Activated CD4-positive, alpha-beta T cell treated with anti-CD3 and anti-CD28 coated beads, Interleukin-2, amount 50 U/mL, for 1 hour (primary cell): ENCODE data around the gene PPP1R2C.

Experiments
- DNase-seq: peaks from one replicate; pipeline ENCODE4 v3.0.0-alpha.2; 2020

The PPP1R2C gene

GRCh38 chrX:42778096-42778495 is at the start of gene PPP1R2C:
PPP1R2C (minus strand) TSS chrX:42778163; CDS start chrX:42778079, 84 bp downstream.
- no peak for DNase-seq

- no peak for DNase-seq
These were observed 47.2 kb upstream of the PPP1R2C start for GRCh38 chrX:42825201-42825600.

GRCh38 chrX:42824541-42824940 is 46.6 kb upstream of the PPP1R2C start:
- DNase-seq: no peak

GRCh38 chrX:42823443-42823842 is 45.5 kb upstream of the PPP1R2C start:
- no peak for DNase-seq

GRCh38 chrX:42821803-42822443 is 44.0 kb upstream of the PPP1R2C start:
- no peak for DNase-seq

- no peak for DNase-seq
These were observed 40.4 kb upstream of the PPP1R2C start for GRCh38 chrX:42818151-42818921.

GRCh38 chrX:42809569-42809968 is 31.6 kb upstream of the PPP1R2C start:
- DNase-seq: no peak

GRCh38 chrX:42807393-42807792 is 29.4 kb upstream of the PPP1R2C start:
- no peak for DNase-seq

GRCh38 chrX:42804524-42804923 is 26.6 kb upstream of the PPP1R2C start:
- DNase-seq: no peak

GRCh38 chrX:42803320-42803719 is 25.4 kb upstream of the PPP1R2C start:
- DNase-seq: no peak

GRCh38 chrX:42797651-42798269 is 19.8 kb upstream of the PPP1R2C start:
- DNase-seq: no peak

- no peak for DNase-seq
These were observed 5.5 kb upstream of the PPP1R2C start for GRCh38 chrX:42783451-42783850.

GRCh38 chrX:42776195-42776594 is 1.8 kb downstream of the PPP1R2C start:
- DNase-seq: no peak

- DNase-seq: no peak
These were observed 5.1 kb downstream of the PPP1R2C start for GRCh38 chrX:42772874-42773273.

- DNase-seq: no peak
These were observed 6.2 kb downstream of the PPP1R2C start for GRCh38 chrX:42771506-42772335.

GRCh38 chrX:42770566-42770965 is 7.4 kb downstream of the PPP1R2C start:
- no peak for DNase-seq

GRCh38 chrX:42759881-42760280 is 18.1 kb downstream of the PPP1R2C start:
- no peak for DNase-seq

GRCh38 chrX:42755815-42756214 is 22.1 kb downstream of the PPP1R2C start:
- DNase-seq: no peak

GRCh38 chrX:42754603-42755002 is 23.4 kb downstream of the PPP1R2C start:
- DNase-seq: no peak

GRCh38 chrX:42754115-42754514 is 23.8 kb downstream of the PPP1R2C start:
- DNase-seq: no peak

GRCh38 chrX:42752730-42753129 is 25.2 kb downstream of the PPP1R2C start:
- no peak for DNase-seq

GRCh38 chrX:42751573-42751972 is 26.4 kb downstream of the PPP1R2C start:
- DNase-seq: no peak
